ENCODE results near the gene GALNS. TPM values are rescaled to one million over a fixed set of nuclear protein-coding genes. Genes with fewer than 3 reads are reported as not detected.

Gene GALNS
- total RNA-seq, 3 donors from 2014 or later, result 16.2 to 29.5 (median 17.9) TPM

DNA sequence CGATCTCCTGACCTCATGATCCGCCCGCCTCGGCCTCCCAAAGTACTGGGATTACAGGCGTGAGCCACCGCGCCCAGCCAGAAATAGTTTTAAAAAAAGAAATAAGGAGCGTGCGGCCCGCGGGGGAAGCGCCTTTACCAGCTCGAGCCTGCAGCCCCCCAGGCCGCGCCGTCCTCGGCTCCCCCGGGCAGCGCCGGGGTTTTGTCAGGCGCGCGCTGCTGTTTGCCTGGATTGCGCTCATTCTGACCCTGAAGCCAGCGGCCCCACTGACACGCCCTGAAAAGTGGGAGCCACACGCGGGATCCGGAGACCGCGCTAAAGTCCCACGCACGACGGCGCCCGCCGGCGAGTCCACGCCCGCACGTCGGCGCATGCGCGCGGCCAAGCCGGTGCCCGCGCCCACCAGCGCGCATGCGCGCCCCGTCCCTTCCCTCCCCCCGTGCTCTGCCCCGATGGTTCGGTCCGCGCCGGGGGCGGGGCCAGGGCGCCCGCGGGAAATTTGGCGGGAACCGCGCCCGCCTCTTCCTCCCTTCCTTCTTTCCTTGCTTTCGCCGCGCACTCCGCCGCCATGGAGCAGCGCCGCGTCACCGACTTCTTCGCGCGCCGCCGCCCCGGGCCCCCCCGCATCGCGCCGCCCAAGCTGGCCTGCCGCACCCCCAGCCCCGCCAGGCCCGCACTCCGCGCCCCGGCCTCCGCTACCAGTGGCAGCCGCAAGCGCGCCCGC, 53.3 kb downstream of the GALNS start, which contains the start of gene CDT1:
Gene CDT1 (plus strand): TSS at position 526 of the 724 bp plus-strand sequence. CDS start 43 bp downstream, at position 569.
- TF ChIP-seq POLR2A (IDR thresholded peaks at IDR 0.05), result no peak
- peak in 2 of 3 donors; percentile 28 to 34 for TF ChIP-seq POLR2AphosphoS5 (IDR thresholded peaks at IDR 0.05)
- TF ChIP-seq, protein P1, sequence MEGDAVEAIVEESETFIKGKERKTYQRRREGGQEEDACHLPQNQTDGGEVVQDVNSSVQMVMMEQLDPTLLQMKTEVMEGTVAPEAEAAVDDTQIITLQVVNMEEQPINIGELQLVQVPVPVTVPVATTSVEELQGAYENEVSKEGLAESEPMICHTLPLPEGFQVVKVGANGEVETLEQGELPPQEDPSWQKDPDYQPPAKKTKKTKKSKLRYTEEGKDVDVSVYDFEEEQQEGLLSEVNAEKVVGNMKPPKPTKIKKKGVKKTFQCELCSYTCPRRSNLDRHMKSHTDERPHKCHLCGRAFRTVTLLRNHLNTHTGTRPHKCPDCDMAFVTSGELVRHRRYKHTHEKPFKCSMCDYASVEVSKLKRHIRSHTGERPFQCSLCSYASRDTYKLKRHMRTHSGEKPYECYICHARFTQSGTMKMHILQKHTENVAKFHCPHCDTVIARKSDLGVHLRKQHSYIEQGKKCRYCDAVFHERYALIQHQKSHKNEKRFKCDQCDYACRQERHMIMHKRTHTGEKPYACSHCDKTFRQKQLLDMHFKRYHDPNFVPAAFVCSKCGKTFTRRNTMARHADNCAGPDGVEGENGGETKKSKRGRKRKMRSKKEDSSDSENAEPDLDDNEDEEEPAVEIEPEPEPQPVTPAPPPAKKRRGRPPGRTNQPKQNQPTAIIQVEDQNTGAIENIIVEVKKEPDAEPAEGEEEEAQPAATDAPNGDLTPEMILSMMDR (IDR thresholded peaks at IDR 0.05), result no peak
- Histone ChIP-seq H3K4me1 (peaks cover 7 to 9% of the 10 kb centered on the region in 2 donors), H3K9me3 (no peaks in the 10 kb centered on the region), H3K4me3 (peak within 1 kb of the TSS; percentile 52 to 77 (median 72)), H3K27me3 (no peaks in the 10 kb centered on the region), H3K27ac (peak within 1 kb of the TSS; percentile 10 to 13), H3K36me3 (no peaks in the 10 kb centered on the region)
- intact Hi-C loops (cut with DNase I; ENCODE audit: low total_unique reads), result no loop called here
- DNase-seq (ENCODE audit: low spot score in 2 of 2), result peak; percentile 65 to 82

- H3K36me3 ChIP-seq, result no peaks in the 10 kb centered on the region
These were observed 56.5 kb downstream of the GALNS start for GRCh38 chr16:88800277-88800592.

DNA sequence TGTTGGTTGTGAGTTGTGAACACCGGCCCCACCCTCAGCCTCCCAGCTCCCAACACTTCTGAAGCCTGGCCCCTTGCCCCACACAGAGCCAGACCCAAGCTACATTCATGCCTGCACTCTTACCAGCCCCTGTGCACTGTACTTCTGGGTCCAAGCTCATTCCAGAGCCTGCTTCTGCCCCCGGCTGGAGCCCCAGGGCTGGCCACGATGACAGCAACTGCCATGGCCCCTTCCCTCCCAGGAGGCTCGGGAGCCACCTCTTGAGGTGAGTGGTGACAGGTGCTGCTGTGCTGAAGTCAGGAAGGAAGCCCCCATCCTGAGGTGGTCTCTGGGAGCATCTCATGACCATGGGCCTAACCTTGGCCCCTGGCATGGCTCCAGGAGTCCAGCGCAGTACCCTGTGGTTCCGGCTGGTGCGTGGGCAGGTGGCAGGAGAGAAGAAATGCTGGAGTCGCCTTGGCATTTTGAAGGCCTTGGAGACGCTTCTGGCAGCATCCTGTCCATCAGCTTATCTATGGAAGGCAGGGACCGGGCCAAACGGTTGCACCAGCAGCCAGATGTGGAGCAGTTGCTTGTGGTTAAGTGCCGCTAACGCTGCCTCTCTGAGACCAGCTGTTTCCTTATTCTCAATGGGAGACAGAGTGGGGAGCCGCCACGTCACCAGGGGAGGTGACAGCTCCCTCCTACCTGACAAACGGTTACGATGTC, 57.0 kb downstream of the GALNS start:
- Histone ChIP-seq H3K27ac (no peak overlapping the region), H3K27me3 (no peaks in the 10 kb centered on the region), H3K9me3 (no peaks in the 10 kb centered on the region), H3K36me3 (no peaks in the 10 kb centered on the region), H3K4me1 (peaks cover 4 to 9% of the 10 kb centered on the region in 2 donors), H3K4me3 (no peak overlapping the region)
- DNase-seq (ENCODE audit: low spot score in 2 of 2), result no peak
- TF ChIP-seq POLR2A (IDR thresholded peaks at IDR 0.05) (no peak), POLR2AphosphoS5 (IDR thresholded peaks at IDR 0.05) (no peak)
- TF ChIP-seq, protein P1 (IDR thresholded peaks at IDR 0.05), result no peak
- intact Hi-C loops (cut with DNase I; ENCODE audit: low total_unique reads), result no loop called here

More at GRCh38 chr16:88800277-88800592, 56.5 kb downstream of the GALNS start:
- TF ChIP-seq POLR2AphosphoS5 (IDR thresholded peaks at IDR 0.05), result no peak
- TF ChIP-seq POLR2A (IDR thresholded peaks at IDR 0.05), result no peak
- TF ChIP-seq, protein P1 (IDR thresholded peaks at IDR 0.05), result no peak
- DNase-seq (ENCODE audit: low spot score in 2 of 2), result no peak
- intact Hi-C loops (cut with DNase I; ENCODE audit: low total_unique reads), result no loop called here
- Histone ChIP-seq H3K27me3 (no peaks in the 10 kb centered on the region), H3K9me3 (no peaks in the 10 kb centered on the region), H3K27ac (no peak overlapping the region), H3K4me3 (no peak overlapping the region), H3K4me1 (peaks cover 7 to 9% of the 10 kb centered on the region in 2 donors)

GRCh38 chr16:88798772-88799455, 57.8 kb downstream of the GALNS start:
- intact Hi-C loops (cut with DNase I; ENCODE audit: low total_unique reads), result no loop called here
- Histone ChIP-seq H3K36me3 (no peaks in the 10 kb centered on the region), H3K27ac (no peak overlapping the region), H3K27me3 (peaks cover 0 to 2% of the 10 kb centered on the region in 2 donors), H3K4me1 (peaks cover 0 to 2% of the 10 kb centered on the region in 2 donors), H3K9me3 (no peaks in the 10 kb centered on the region), H3K4me3 (no peak overlapping the region)
- DNase-seq (ENCODE audit: low spot score in 2 of 2), result no peak
- TF ChIP-seq POLR2A (IDR thresholded peaks at IDR 0.05) (no peak), POLR2AphosphoS5 (IDR thresholded peaks at IDR 0.05) (no peak)
- TF ChIP-seq, protein P1 (IDR thresholded peaks at IDR 0.05), result no peak
